ENCODE data around the gene SMURF2.

GRCh38 chr17:64496348-64496785 lies 165.7 kb downstream of the SMURF2 start:
- no peak for TF ChIP-seq SPI1 (IDR thresholded peaks at IDR 0.05; ENCODE audit: borderline replicate concordance, insufficient read depth, low read depth, low read length)
- no peak for TF ChIP-seq CTCF (IDR thresholded peaks at IDR 0.05 in 2 of 3, conservative IDR thresholded peaks at IDR 0.05 in 1 of 3; ENCODE audit: control insufficient read depth in 2 of 3, extremely low read depth in 1 of 3, insufficient read depth in 1 of 3, low read depth in 3 of 3, low read length in 3 of 3)
- TF ChIP-seq RB1 (IDR thresholded peaks at IDR 0.05; ENCODE audit: borderline replicate concordance) = no peak
- TF ChIP-seq YBX1 (IDR thresholded peaks at IDR 0.05) = no peak
- TF ChIP-seq USF1 (IDR thresholded peaks at IDR 0.05; ENCODE audit: borderline replicate concordance, extremely low read length, insufficient read depth, low read depth, low read length) = no peak
- TF ChIP-seq TARDBP (IDR thresholded peaks at IDR 0.05; ENCODE audit: borderline replicate concordance) = no peak
- no peak for TF ChIP-seq POLR2A (IDR thresholded peaks at IDR 0.05; ENCODE audit: low read depth, low read length)
- TF ChIP-seq NFYB (IDR thresholded peaks at IDR 0.05; ENCODE audit: insufficient read depth, low read depth, low read length) = no peak
- no peak for TF ChIP-seq MAX (IDR thresholded peaks at IDR 0.05; ENCODE audit: low read depth, low read length)
